Lung microvascular endothelial cell (primary cell): ENCODE measurements around the gene HBS1L. TPM values are rescaled to one million over a fixed set of nuclear protein-coding genes. Genes with fewer than 3 reads are reported as not detected.

ENCODE experiments used
- DNase-seq, 2 donors: peaks; one replicate each; pipeline versions ENCODE4 v3.0.0 to v3.0.0-alpha.2; 2010; ENCODE audit warnings: low read depth in 2 of 2
- total RNA-seq: library from RNA; depleted of rRNA; stranded (reverse); fragments of >200 nt; gene quantifications from 2 replicates; pipeline ENCODE4 v1.2.1, GENCODE V29; 2014

The HBS1L gene
- total RNA-seq, 1 donor from 2014 or later: 74.8 TPM

DNA sequence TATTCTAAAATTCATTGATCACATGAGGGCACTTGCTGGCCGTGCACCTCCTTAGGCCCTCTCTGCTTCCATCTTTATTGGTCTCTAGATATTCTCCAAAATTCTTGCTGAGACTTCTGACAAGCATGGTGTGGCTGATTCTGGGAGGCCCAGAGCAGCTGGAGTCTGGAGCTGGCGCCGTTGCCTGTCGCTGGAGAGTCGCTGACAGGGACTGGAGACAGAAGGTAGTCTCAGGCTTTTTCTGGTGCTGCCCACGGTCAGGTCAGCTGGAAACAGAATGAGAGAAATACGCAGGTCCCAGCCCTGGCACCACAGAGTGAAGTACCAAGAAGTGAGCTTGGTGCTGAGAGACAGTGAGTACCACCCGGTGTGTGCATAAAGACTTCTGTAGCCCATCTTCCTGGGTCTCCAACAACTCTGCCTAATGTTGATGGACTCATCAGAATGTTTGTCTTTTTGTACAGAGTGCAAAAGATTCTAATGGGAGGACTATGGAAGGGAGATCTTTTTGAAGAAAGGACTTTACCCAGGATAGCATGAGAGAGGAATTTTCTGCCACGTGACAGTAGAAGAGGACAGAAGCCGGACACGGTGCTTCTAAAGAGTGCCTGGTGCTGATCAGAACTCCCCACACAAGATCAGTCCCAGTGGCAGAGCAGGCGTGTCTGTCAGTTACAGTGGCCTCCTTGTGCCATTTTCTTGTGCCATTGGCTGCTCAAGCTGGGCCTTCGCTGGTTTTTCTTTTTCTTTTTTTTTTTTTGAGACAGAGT, 102.9 kb downstream of the HBS1L start:
- DNase-seq: no peak

DNA sequence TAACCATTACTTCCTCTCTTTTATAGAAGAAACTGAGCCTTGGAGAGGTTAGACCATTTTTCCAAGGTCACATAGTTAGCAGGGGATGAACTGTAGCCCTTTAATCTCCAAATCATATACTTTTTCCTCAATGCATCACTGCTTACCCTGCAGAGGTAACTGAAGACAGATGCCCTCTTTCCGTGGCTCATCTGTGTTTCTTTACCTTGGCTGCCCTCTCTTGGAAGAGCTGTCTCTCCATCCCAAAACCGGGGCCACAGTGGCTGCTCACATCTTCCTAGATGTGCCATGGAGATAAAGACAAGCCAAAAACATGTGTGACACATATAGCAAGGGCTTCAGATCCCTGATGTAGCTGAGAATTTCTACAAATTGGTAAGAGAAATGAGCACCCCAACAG, 104.1 kb downstream of the HBS1L start:
- no peak for DNase-seq

DNA sequence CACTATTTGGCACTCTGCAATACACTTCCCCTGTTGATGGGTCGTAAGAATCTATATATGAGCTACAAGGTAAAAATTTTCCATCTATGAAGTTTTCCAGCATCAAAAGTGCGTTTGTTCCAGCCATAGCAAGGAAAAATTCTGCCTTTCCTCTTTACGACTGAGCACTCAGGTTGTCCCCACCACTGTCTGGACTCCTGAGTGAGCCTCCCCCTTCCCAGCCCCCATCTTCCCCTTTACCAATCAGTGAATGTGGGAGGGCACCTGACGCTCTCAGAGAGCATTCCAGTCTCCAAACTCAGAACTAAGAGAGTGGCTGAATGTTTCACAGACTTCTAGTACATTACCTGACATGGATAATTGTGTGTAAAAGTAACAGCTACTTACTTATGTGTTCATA, 104.7 kb downstream of the HBS1L start, which contains the start of gene ALDH8A1:
Gene ALDH8A1, minus strand, starts transcription at position 175 of the 400 bp plus-strand sequence. Its CDS starts 48 bp downstream, at position 127.
- no peak for DNase-seq

DNA sequence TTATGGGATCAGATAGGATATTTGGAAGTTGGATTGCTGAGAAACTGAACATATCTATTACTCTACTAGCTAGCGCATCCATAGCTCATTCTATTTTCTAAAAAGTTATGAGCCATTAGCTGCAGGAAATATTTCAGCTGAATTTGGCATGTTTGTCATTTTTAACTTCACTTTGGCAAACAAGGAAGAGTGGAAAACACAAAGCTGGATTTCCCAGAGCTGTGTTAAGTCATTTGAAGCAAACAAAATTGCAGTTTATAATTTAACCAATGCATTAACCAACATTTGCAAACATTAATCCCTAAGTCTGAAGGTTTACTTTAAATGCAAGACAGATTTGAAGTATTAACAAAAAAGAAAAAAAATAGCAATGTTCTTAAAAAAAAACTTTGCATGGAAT, 105.9 kb downstream of the HBS1L start:
- DNase-seq: no peak

DNA sequence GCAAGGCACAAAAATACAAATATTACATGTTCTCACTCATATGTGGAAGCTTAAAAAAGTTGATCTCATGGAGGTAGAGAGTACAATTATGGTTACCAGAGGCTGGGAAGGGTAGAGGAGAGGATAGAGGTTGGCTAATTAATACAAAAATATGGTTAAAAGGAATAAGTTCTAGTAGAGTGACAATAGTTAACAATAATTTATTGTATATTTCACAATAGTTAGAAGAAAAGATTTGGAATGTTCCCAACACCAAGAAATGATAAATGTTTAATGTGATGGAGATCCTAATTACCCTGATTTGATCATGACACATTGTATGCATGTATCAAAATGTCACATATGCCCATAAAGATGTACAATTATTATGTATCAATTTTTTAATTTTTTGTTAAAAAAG, 106.5 kb downstream of the HBS1L start:
- no peak for DNase-seq

DNA sequence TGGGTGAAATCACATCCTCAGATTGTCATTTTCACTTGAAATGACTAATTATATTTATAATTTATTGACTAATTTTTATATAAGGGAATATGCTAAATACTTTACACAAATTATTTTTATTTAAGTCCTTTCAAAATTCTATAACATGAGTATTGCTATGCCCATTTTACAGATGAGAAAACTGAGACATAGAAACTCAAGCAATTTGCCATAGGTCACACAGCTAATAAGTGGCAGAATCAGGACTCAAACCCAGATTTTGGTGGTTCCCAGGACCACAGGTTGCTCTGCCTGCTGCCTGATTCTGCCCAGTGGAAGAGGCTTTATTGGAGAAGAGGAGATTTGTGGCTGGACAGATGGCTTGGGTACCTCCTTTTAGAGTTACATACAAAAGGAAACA, 109.6 kb downstream of the HBS1L start:
- DNase-seq: no peak

DNA sequence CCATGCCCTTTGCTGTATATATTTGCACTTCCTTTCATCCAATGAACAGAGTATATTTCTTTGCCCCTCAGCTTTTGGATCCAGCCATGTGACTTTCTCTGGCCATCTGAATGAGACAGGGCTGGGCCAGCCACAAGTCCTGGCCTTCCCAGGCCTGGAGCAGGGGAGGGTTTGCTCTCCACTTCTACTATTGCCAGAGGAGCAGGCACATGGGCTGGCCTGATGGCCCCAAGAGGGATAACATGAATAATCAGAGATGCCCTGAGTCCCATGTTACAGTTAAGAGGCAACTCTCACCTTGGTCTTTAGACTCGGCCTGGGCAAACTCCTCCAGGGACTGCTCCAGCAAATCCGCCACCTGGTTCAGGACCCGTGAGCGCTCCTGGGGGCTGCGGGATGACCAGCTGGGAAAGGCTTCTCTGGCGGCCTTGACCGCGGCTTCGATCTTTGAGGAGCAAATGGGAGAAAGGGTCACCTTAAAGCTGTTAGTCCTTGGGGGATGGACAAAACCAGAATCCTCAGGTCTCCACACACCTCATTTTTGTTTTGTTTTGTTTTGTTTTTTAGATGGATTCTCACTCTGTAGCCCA, 111.0 kb downstream of the HBS1L start:
- no peak for DNase-seq

DNA sequence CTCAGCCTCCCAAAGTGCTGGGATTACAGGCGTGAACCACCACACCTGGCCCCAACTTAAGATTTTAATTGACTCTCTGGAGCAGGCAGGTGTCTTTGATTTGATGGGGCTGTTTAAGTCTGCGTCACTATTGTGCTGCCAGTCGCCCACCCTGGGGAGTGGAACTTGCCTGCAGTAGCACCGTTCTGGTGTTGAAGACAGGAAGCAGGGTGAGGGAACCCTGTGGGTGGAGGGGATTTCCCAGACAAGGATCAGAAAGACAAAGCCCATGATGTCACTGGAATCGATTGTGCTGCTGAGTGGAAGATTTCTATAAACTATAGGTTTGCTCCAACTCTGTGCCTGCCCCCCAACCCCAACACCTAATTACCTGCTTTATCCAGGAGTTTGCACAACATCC, 115.7 kb downstream of the HBS1L start:
- peak in 1 of 2 donors; percentile 48 for DNase-seq

DNA sequence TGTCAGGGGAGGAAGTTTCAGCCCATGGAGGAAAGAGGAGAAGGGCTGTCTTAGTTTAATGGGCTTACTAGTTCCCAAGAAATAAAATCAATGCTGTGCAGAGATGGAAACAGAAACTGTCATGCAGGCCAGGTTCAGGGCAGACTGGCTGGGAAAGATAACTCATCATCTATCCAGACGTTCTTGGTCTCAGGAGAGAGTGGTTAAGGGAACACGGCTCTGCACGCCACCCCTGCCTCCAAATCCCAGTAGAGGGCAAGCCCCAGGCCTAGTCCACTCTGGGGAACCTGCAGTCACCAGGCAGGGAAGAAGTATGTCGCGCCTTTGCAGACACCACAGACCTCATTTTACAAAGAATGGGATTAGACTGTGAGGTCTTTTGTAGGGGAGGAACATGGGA, 117.2 kb downstream of the HBS1L start:
- no peak for DNase-seq

DNA sequence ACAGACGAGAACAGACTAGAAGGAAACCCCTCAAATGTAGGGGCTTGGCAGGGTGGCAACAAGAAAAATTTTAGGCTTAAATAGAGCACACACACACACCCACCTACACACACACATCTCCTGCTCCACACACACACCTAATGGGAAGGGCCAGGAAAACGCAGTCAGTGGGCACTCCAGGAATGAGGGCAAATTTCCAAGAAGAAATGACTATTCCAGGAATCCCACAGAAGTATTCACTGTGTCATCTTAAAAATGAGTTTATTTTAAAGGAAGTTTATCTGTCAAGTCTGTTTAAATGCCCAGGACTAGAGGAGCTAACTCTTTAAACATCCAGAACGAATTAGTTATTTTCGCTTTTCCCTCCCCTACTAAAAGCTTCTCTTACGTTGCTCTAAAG, 117.7 kb downstream of the HBS1L start:
- no peak for DNase-seq

DNA sequence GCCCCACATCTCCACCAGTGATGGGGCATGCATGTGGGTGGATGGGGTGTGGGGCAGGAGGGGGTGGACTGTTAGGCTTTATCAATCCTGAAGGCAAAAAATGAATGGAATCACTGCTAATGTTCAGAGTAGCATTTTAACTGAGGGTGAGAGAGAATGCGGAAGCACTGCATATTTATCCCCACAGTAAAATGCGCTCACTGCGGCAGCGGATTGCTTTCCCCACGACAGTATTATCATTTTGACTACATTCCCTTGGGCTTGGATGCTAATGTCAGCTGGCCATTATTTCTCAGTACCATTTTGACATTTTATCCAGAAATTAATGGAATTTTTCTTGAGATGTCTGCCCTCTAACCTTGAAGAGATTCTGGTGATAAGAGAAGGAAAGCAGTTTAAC, 118.1 kb downstream of the HBS1L start:
- DNase-seq: no peak

DNA sequence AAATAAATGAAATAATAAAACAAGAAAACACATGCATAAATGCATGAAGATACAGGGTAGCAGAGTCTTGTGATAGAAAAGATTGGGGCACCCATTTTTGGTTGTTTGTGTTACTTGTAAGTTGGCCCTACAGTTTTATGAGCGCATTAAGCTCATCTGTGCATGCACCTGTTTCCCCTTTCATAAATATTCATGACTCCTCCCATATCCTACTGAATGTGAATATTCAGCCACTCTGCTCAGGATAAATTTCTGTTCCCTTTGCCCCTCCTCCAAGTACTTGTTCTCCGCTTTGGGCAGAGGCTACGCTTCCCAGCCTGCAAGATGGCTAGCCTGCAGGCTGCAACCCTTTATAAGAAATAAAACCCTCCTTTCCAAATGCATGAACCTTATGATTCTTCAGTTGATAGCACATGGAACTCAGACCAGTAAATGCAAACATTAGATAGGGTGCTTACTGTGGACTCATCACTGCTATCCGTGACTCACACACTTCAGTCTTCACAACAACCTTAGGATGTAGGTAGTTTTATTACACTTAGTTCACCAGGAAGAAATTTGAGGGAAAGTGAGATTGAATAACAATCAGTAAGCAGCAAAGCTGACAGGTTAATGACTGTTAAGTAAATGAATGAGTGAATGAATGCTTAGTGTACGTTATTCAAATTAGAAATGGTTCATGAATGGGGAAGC, 119.7 kb downstream of the HBS1L start:
- no peak for DNase-seq

DNA sequence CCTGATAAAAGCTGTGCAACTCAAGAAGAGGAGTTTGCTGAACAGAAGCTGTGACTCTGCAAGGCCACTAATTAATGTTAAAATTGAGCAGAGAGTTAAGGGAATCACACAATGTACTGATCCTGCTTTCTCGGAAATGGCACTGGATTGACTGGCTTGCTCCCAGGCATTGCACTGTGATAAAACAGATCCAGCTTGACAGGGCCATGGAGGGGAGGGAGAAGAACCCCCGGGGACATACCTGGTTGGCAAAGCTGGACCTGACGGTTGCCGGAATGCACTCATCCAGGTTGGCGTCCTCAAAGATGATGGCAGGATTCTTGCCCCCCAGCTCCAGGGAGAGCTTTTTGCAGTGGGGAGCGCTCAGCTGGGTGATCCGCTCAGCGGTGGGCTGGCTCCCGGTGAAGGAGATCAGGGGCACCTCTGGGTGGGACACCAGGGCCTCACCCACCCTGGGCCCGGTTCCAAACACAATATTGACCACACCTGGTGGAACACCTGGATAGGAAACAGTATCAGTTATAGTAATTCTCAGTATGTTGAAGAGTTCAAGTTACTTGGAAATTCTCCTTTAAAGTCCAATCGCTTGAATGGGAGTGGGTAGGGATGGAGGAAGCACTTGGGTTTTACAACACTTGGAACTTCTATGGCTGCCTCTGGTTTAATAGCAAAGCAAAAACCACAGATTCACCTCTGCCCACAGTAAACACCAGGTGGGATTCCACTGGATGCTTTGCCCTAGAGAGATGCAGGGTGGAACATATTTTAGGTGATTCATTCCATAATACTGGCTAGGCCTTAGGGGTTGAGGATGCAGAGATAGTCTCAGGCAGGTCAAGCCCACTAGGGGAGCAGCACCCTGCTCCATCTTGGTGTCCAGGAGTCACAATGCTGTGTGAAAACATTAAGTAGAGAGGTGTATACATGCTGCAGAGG, 121.8 kb downstream of the HBS1L start:
- DNase-seq: no peak

DNA sequence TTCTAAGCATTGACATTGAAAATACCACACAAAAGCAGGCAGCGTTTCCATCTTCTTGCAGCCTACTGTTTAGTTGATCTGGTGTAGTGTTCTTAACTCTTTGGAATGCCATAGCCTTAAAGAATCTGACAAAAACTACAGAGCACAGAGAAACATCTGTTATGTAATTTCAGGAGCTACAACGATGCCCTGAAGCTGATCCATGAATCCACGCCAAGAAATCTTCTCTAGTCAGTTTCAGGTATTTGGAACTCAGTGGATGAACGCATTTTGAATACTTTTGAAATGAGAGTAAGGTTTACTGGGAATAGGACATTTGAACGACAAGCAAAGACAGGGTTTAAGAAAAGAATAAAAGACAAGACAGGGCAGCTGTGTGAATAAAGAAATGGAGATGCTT, 122.5 kb downstream of the HBS1L start:
- DNase-seq: no peak

DNA sequence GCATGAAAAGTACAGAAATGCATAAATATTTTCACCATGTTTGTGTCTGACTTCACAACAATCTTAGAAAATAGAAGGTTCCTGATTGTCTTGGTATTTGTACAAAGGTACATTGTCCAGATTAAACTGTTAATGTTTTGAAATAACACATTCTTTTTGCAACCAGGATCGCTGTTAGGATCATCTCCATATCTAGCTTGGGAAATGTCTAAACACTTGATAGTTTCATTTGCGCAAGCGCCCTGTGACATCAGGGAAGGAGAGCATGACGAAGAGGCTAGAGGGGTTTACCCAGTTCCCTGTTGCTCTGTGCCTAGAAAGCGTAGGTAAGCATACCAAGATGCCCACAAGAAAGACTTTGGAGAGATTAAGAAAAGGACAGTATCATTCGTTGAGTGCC, 124.2 kb downstream of the HBS1L start:
- DNase-seq: no peak

DNA sequence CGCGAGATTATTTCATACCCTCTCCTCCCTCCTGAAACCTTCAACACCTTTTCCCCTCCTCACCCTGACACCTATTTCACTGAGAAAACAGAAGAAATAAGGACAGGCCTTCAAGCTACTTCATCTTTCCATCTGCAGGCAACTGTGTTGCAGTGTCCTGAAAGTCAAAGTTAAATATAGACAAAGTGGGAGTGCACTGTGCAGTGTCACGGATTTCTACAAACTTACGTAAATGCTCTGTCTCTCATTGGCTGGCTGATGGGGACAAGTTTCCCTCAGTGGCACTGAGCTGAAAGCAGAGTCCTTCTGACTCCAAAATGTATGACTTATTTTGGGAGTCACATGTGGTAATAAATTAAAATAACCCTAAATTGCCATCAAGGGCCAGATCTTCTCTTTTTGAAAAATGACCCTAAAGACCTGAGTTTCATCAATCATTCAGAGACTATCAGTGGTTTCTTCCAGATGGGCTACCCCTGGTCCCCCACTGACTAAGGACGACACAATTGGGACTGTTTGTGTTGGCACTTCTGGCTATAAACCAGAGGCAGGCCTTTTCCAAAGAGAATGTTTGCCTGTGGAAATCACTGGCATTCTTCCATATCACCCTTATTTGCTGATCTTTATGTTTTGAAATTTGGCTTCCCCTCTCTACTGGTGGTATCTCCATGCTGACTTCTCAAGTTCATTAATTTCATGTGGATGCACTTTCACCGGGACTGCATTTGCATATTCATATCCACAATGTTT, 126.3 kb downstream of the HBS1L start:
- peak in 1 of 2 donors; percentile 51 for DNase-seq

DNA sequence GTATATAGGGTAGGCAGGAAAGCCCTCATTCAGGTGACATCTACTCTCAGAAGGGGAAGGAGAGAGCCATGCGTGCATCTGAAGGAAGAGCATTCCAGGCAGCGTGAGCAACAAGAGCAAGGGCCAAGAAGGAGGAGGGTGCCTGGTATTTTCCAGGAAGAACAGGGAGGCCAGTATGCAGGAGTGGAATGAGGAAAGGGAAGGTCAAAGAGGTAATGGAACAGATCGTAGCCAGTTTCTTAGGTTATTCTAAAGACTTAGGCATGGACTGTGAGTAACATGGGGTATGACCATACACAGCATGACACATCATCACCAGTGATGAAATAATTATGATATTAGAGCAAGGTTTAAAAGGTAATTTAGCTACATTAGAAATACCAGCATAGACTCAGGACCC, 128.8 kb downstream of the HBS1L start:
- peak in 1 of 2 donors; percentile 81 for DNase-seq

DNA sequence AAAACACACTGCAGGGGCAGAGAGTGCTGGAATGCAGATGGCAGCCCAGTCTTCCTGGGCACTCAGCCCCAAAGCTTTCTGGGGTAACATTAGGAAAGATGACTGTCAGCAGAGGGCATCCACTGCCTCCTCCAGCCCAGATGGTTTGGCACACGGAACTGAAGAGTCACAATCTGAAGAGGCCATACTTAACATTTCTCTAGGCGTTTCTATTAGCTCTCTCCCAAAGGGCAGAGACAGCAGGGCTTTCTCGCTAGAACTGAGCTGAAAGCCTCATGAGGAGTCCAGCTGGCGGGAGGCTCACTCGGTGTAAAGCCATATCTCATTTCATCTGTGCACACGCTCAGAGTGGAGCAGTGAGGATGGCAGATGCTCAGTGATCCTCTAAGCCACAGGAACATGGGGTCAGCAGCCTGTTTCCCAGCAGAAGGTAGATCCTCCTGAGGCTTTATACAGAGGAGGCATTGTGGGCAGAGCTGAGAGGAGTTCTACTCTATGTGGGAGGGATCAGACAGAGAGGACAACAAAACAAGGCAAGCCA, 132.8 kb downstream of the HBS1L start:
- no peak for DNase-seq

DNA sequence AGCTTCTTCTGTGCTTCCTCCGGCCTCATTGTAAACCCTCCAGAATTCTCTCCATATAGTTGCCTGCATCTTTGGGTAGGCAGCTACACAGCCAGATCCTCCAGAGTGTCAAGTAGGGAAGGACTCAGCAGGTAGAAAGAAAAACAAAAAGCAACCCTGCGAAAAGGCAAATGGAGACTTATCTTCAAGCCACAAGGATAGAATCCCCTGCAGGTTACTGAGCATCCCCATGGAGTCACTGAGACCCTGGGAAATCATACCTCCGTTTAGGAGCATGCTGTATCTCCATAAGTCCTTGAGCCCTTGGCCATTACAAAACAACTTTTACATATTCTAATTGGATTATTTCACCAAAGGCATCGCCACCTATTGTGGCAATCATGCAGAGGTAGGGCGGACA, 133.3 kb downstream of the HBS1L start:
- no peak for DNase-seq

DNA sequence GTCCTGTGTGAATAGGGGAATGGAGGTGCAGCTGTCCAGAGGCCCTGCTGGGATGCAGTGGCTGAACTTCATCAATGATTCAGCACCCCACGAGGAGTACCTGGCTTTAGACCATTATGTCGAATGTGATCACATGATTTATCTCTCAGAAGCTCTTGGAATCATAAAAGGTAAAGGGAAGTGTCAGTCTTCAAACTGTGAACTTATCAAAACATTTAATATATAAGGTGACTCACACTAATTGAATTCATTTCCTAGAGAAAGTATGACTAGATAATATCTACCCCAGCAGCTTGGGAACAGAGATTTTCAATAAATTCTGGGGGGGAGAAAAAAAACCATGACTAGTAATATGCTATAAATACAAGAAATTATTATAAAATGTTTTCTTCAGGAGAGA, 134.2 kb downstream of the HBS1L start:
- DNase-seq: peak; percentile 16 to 24
